GM12891 (cell line): ENCODE data around the gene MOB3B.

Source experiments
- POLR2A ChIP-seq: IDR thresholded peaks from 2 replicates; pipeline ENCODE4 v1.6.1; 2011; ENCODE audit warnings: low read depth, low read length, control low read depth
- POLR2AphosphoS5 ChIP-seq: IDR thresholded peaks from 2 replicates; pipeline ENCODE4 v1.6.1; 2011; ENCODE audit warnings: low read depth, low read length, control low read depth
- POU2F2 ChIP-seq: IDR thresholded peaks from 2 replicates; pipeline ENCODE4 v1.6.1; 2011; ENCODE audit warnings: low read depth, mild to moderate bottlenecking, control low read depth, low read length, moderate library complexity
- SPI1 ChIP-seq: IDR thresholded peaks from 2 replicates; pipeline ENCODE4 v1.6.1; 2011; ENCODE audit warnings: low read depth, low read length, control low read depth
- TAF1 ChIP-seq: IDR thresholded peaks from 2 replicates; pipeline ENCODE4 v1.6.1; 2011; ENCODE audit warnings: low read depth, low read length, control low read depth

DNA sequence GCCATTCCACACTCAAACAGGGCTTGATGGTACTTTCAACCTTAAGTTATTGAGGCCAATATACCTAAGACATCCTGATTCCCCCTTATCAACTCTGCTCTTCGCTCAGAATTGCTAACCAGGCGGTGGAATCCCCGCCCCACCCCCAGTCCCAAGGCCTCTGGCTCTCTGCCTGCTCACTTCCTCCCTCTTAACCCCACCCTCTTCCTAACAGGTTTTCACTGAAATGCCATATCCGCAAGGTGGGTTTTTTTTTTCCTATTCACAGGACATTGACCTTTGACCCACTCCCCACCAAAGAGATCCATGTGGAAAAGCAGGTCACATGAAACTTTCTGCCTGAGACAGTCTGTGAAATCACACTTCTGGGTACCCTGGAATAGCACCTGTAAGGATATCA, 72.2 kb downstream of the MOB3B start:
- no peak for TF ChIP-seq POLR2A
- no peak for TF ChIP-seq POLR2AphosphoS5
- TF ChIP-seq TAF1, result no peak
- TF ChIP-seq SPI1, result no peak
- no peak for TF ChIP-seq POU2F2
